Measurements from ENCODE around the gene RBM39. TPM values are rescaled to one million over a fixed set of nuclear protein-coding genes. Genes with fewer than 3 reads are reported as not detected.

RBM39 gene
- total and polyA plus RNA-seq, 2 of the 13 experiments (the other 11 are each of a cell fraction or from before 2014, with no cell fraction given): 788 to 920 TPM

GRCh38 chr20:35768731-35769664, 26.9 kb upstream of the RBM39 start (continued):
- TF ChIP-seq ZNF264 (CRISPR knock-in tag; IDR thresholded peaks at IDR 0.05): no peak
- peak; percentile 24; the same call in 1 of the 2 replicates for TF ChIP-seq NFKB2 (CRISPR knock-in tag; IDR thresholded peaks at IDR 0.05; ENCODE audit: borderline replicate concordance)
- TF ChIP-seq MYNN (CRISPR knock-in tag; IDR thresholded peaks at IDR 0.05; ENCODE audit: low read depth): no peak
- TF ChIP-seq HMG20A (CRISPR knock-in tag; IDR thresholded peaks at IDR 0.05; ENCODE audit: borderline replicate concordance): peak; percentile 44; the same call in 1 of the 2 replicates
- no peak for TF ChIP-seq HDAC1 (CRISPR knock-in tag; IDR thresholded peaks at IDR 0.05)
- TF ChIP-seq ZNF709 (CRISPR knock-in tag; IDR thresholded peaks at IDR 0.05): no peak
- TF ChIP-seq IRF9 (CRISPR knock-in tag; IDR thresholded peaks at IDR 0.05; ENCODE audit: borderline replicate concordance): 0 out of 2 replicates have a peak, but pooled peaks have one; percentile 40
- TF ChIP-seq ZNF674 (CRISPR knock-in tag; IDR thresholded peaks at IDR 0.05; ENCODE audit: low read depth): no peak
- TF ChIP-seq SOX5 (CRISPR knock-in tag; IDR thresholded peaks at IDR 0.05; ENCODE audit: borderline replicate concordance): peak; percentile 71
- TF ChIP-seq GLI4 (CRISPR knock-in tag; IDR thresholded peaks at IDR 0.05; ENCODE audit: borderline replicate concordance): no peak
- TF ChIP-seq ARNT (IDR thresholded peaks at IDR 0.05): no peak
- TF ChIP-seq ZNF235 (CRISPR knock-in tag; IDR thresholded peaks at IDR 0.05; ENCODE audit: borderline replicate concordance): no peak
- TF ChIP-seq, protein P1, sequence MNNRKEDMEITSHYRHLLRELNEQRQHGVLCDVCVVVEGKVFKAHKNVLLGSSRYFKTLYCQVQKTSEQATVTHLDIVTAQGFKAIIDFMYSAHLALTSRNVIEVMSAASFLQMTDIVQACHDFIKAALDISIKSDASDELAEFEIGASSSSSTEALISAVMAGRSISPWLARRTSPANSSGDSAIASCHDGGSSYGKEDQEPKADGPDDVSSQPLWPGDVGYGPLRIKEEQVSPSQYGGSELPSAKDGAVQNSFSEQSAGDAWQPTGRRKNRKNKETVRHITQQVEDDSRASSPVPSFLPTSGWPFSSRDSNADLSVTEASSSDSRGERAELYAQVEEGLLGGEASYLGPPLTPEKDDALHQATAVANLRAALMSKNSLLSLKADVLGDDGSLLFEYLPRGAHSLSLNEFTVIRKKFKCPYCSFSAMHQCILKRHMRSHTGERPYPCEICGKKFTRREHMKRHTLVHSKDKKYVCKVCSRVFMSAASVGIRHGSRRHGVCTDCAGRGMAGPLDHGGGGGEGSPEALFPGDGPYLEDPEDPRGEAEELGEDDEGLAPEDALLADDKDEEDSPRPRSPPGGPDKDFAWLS (CRISPR knock-in tag; IDR thresholded peaks at IDR 0.05; ENCODE audit: borderline replicate concordance): no peak
- TF ChIP-seq ZNF350 (CRISPR knock-in tag; IDR thresholded peaks at IDR 0.05; ENCODE audit: borderline replicate concordance, low read depth): peak; percentile 60; the same call in 1 of the 2 replicates
- TF ChIP-seq, protein P2, sequence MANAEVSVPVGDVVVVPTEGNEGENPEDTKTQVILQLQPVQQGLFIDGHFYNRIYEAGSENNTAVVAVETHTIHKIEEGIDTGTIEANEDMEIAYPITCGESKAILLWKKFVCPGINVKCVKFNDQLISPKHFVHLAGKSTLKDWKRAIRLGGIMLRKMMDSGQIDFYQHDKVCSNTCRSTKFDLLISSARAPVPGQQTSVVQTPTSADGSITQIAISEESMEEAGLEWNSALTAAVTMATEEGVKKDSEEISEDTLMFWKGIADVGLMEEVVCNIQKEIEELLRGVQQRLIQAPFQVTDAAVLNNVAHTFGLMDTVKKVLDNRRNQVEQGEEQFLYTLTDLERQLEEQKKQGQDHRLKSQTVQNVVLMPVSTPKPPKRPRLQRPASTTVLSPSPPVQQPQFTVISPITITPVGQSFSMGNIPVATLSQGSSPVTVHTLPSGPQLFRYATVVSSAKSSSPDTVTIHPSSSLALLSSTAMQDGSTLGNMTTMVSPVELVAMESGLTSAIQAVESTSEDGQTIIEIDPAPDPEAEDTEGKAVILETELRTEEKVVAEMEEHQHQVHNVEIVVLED (CRISPR knock-in tag; IDR thresholded peaks at IDR 0.05; ENCODE audit: borderline replicate concordance): no peak; the same call in 1 of the 2 replicates
- TF ChIP-seq TBX3 (IDR thresholded peaks at IDR 0.05; ENCODE audit: borderline replicate concordance): no peak
- TF ChIP-seq KAT8 (CRISPR knock-in tag; IDR thresholded peaks at IDR 0.05): peak; percentile 91
- TF ChIP-seq TEAD2 (CRISPR knock-in tag; IDR thresholded peaks at IDR 0.05): no peak
- no peak for TF ChIP-seq ZFP82 (CRISPR knock-in tag; IDR thresholded peaks at IDR 0.05; ENCODE audit: borderline replicate concordance)
- TF ChIP-seq NCOA1 (CRISPR knock-in tag; IDR thresholded peaks at IDR 0.05): no peak
- TF ChIP-seq ZNF468 (CRISPR knock-in tag; IDR thresholded peaks at IDR 0.05): no peak
- TF ChIP-seq TAF1 (CRISPR knock-in tag; IDR thresholded peaks at IDR 0.05): peak; percentile 57; the same call in 1 of the 2 replicates
- TF ChIP-seq ZNF841 (CRISPR knock-in tag; IDR thresholded peaks at IDR 0.05; ENCODE audit: borderline replicate concordance): no peak
- no peak for TF ChIP-seq ZNF782 (CRISPR knock-in tag; IDR thresholded peaks at IDR 0.05; ENCODE audit: borderline replicate concordance)
- TF ChIP-seq TOPORS (CRISPR knock-in tag; IDR thresholded peaks at IDR 0.05): no peak
- TF ChIP-seq SOX13 (IDR thresholded peaks at IDR 0.05): no peak
- peak in 1 of 2 experiments; percentile 58; a peak in 1 of 4 replicates for TF ChIP-seq SOX13 (CRISPR knock-in tag; conservative IDR thresholded peaks at IDR 0.05 in 1 of 2, IDR thresholded peaks at IDR 0.05 in 1 of 2)
